ENCODE results near the gene MSL3B.

GRCh38 chr2:233821196-233821595 is 47.0 kb downstream of the MSL3B start:
- no peak for TF ChIP-seq CTCF (IDR thresholded peaks at IDR 0.05; ENCODE audit: low read length)
- TF ChIP-seq EZH2 (optimal IDR thresholded peaks at IDR 0.05; ENCODE audit: low read depth, low read length): no peak
